Heart left ventricle (tissue), 13 donors: Measurements from ENCODE around the gene KIAA0825.

ENCODE experiments used
- POLR2A ChIP-seq, 2 donors: fragments of 450-650 bp; IDR thresholded peaks; one replicate each; pipeline ENCODE4 v1.6.1; 2017; ENCODE audit warnings: antibody characterized with exemption in 2 of 2, mild to moderate bottlenecking in 2 of 2, moderate library complexity in 2 of 2
- TF ChIP-seq, protein P1 (sequence below), 12 donors: fragments of 200-600 bp; sonication (generic) in 4 of 12; IDR thresholded peaks; one replicate each; pipeline versions ENCODE4 v1.5.0 to v1.8.0; 2018 to 2022; ENCODE audit warnings: antibody characterized with exemption in 12 of 12, mild to moderate bottlenecking in 5 of 12
- donor health status: ischemic (EF 13 %, LVEDD 7.1; RV severe dilation, severe dysfunction).
- donor health status: DM: no; HTN: yes; CAD: no.
- donor health status: DM: no; HTN: no; CAD: no.
- donor health status: ischemic (EF 25% LVEDD 6.9; RV normal size, moderate dysfunction).
- donor health status: ischemic (EF 25% LVEDD 5.7; RV mildly dilated, moderate dysfunction).
- donor health status: ischemic (EF 35%, LVEDD 5.7; RV mildly dilated, moderate dysfunction).
- donor health status: nonischemic (EF 11% LVEDD 7.7; RV severe dilation, severe dysfunction).
- donor health status: DM: yes; HTN: yes; CAD: no.
- donor health status: PGD.
- donor health status: ischemic (EF 29% LVEDD 5.4; RV normal size, mild dysfunction).
- donor health status: nonischemic (EF 23%, LVEDD 6.1; RV moderate dilation, normal function).

GRCh38 chr5:94409440-94409839 is 209.0 kb downstream of the KIAA0825 start:
- TF ChIP-seq, protein P1, sequence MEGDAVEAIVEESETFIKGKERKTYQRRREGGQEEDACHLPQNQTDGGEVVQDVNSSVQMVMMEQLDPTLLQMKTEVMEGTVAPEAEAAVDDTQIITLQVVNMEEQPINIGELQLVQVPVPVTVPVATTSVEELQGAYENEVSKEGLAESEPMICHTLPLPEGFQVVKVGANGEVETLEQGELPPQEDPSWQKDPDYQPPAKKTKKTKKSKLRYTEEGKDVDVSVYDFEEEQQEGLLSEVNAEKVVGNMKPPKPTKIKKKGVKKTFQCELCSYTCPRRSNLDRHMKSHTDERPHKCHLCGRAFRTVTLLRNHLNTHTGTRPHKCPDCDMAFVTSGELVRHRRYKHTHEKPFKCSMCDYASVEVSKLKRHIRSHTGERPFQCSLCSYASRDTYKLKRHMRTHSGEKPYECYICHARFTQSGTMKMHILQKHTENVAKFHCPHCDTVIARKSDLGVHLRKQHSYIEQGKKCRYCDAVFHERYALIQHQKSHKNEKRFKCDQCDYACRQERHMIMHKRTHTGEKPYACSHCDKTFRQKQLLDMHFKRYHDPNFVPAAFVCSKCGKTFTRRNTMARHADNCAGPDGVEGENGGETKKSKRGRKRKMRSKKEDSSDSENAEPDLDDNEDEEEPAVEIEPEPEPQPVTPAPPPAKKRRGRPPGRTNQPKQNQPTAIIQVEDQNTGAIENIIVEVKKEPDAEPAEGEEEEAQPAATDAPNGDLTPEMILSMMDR (IDR thresholded peaks at IDR 0.05) = no peak
- no peak for TF ChIP-seq POLR2A (IDR thresholded peaks at IDR 0.05)
